SK-N-SH treated with all-trans-retinoic acid at 6 μM for 48 hours (cell line): ENCODE results near the gene POLR3K.

Source experiments
- ARNTL ChIP-seq: fragments of 450-650 bp; formaldehyde crosslinking; IDR thresholded peaks from 2 replicates; pipeline ENCODE4 v1.5.0; 2020; ENCODE audit warnings: low read depth, mild to moderate bottlenecking, moderate library complexity, borderline replicate concordance
- BACH2 ChIP-seq: fragments of 250-450 bp; sonication (Bioruptor Pico); IDR thresholded peaks from 2 replicates; pipeline ENCODE4 v1.9.0; 2021; ENCODE audit warnings: mild to moderate bottlenecking, borderline replicate concordance
- ISL1 ChIP-seq: fragments of 250-450 bp; sonication (Bioruptor Pico); IDR thresholded peaks from 2 replicates; pipeline ENCODE4 v2.1.2; 2022; ENCODE audit warnings: mild to moderate bottlenecking, moderate library complexity
- PPARA ChIP-seq: fragments of 250-450 bp; sonication (Bioruptor Pico); IDR thresholded peaks from 2 replicates; pipeline ENCODE4 v1.5.0; 2020; ENCODE audit warnings: mild to moderate bottlenecking, borderline replicate concordance
- RARB ChIP-seq: fragments of 250-450 bp; sonication (Bioruptor Pico); IDR thresholded peaks from 2 replicates; pipeline ENCODE4 v1.8.0; 2021; ENCODE audit warnings: mild to moderate bottlenecking, moderate library complexity
- SNAI2 ChIP-seq: fragments of 250-450 bp; sonication (Bioruptor Pico); IDR thresholded peaks from 2 replicates; pipeline ENCODE4 v1.5.0; 2020; ENCODE audit warnings: mild to moderate bottlenecking, moderate library complexity
- TOX ChIP-seq: fragments of 250-450 bp; sonication (Bioruptor Pico); IDR thresholded peaks from 2 replicates; pipeline ENCODE4 v1.8.0; 2021; ENCODE audit warnings: mild to moderate bottlenecking, moderate library complexity, borderline replicate concordance
- ZC3H10 ChIP-seq: fragments of 250-450 bp; sonication (Bioruptor Pico); IDR thresholded peaks from 2 replicates; pipeline ENCODE4 v1.5.1; 2021; ENCODE audit warnings: mild to moderate bottlenecking, moderate library complexity
- ZFP30 ChIP-seq: fragments of 450-650 bp; formaldehyde crosslinking; IDR thresholded peaks from 2 replicates; pipeline ENCODE4 v1.5.0; 2022; ENCODE audit warnings: mild to moderate bottlenecking, moderate library complexity
- TF ChIP-seq, protein P1 (sequence below): fragments of 250-450 bp; sonication (Bioruptor Pico); IDR thresholded peaks from 2 replicates; pipeline ENCODE4 v1.8.0; 2020; ENCODE audit warnings: mild to moderate bottlenecking, moderate library complexity, borderline replicate concordance
- TF ChIP-seq, protein P2 (sequence below): fragments of 250-450 bp; sonication (Bioruptor Pico); IDR thresholded peaks from 2 replicates; pipeline ENCODE4 v1.8.0; 2021; ENCODE audit warnings: low read depth, mild to moderate bottlenecking, moderate library complexity, borderline replicate concordance

DNA sequence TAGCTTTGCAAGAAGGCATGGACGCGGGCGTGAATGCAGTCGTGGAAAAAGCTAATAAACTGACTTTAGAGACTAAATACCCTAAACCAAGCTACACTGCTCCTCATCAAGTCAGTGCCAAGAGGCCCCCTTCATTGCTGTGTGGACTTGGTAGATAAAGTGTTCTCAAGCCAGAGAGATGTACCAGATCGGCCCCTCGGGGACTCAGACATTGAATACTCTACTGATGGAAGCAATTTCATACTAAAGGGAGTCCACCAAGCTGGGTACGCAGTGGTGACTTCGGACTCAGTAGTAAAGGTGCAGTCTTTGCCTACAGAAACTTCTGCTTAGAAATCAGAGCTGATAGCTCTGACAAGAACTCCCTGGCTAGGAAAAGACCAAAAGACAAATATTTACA is 8.8 kb downstream of the POLR3K start:
- TF ChIP-seq ZC3H10 (CRISPR knock-in tag) (no peak), ARNTL (CRISPR knock-in tag) (no peak), PPARA (CRISPR knock-in tag) (no peak), SNAI2 (CRISPR knock-in tag) (no peak), BACH2 (CRISPR knock-in tag) (no peak), ZFP30 (no peak), ISL1 (CRISPR knock-in tag) (no peak), TOX (CRISPR knock-in tag) (no peak), RARB (CRISPR knock-in tag) (no peak)
- TF ChIP-seq, protein P1, sequence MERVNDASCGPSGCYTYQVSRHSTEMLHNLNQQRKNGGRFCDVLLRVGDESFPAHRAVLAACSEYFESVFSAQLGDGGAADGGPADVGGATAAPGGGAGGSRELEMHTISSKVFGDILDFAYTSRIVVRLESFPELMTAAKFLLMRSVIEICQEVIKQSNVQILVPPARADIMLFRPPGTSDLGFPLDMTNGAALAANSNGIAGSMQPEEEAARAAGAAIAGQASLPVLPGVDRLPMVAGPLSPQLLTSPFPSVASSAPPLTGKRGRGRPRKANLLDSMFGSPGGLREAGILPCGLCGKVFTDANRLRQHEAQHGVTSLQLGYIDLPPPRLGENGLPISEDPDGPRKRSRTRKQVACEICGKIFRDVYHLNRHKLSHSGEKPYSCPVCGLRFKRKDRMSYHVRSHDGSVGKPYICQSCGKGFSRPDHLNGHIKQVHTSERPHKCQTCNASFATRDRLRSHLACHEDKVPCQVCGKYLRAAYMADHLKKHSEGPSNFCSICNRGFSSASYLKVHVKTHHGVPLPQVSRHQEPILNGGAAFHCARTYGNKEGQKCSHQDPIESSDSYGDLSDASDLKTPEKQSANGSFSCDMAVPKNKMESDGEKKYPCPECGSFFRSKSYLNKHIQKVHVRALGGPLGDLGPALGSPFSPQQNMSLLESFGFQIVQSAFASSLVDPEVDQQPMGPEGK, result no peak
- TF ChIP-seq, protein P2, sequence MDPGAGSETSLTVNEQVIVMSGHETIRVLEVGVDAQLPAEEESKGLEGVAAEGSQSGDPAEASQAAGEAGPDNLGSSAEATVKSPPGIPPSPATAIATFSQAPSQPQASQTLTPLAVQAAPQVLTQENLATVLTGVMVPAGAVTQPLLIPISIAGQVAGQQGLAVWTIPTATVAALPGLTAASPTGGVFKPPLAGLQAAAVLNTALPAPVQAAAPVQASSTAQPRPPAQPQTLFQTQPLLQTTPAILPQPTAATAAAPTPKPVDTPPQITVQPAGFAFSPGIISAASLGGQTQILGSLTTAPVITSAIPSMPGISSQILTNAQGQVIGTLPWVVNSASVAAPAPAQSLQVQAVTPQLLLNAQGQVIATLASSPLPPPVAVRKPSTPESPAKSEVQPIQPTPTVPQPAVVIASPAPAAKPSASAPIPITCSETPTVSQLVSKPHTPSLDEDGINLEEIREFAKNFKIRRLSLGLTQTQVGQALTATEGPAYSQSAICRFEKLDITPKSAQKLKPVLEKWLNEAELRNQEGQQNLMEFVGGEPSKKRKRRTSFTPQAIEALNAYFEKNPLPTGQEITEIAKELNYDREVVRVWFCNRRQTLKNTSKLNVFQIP (CRISPR knock-in tag), result no peak
